H1 (cell line): ENCODE results near the gene PTPN2. TPM values are rescaled to one million over a fixed set of nuclear protein-coding genes. Genes with fewer than 3 reads are reported as not detected.

Source experiments
- CTCF ChIA-PET: fragments of 300-600 bp; sonication (Branson Sonifier 250); formaldehyde crosslinking; loops from one replicate; lab custom pipeline; 2021; ENCODE audit not compliant: partially characterized antibody; lab: Charles Lee
- POLR2A ChIA-PET: fragments of 300-600 bp; sonication (Branson Sonifier 250); formaldehyde crosslinking; loops from one replicate; lab custom pipeline; 2021; ENCODE audit warnings: inconsistent platforms; ENCODE audit not compliant: partially characterized antibody; lab: Charles Lee
- DNase-seq, 2 experiments: peaks; one replicate each; pipeline versions ENCODE4 v3.0.0 to v3.0.0-alpha.2; 2010 to 2022; ENCODE audit warnings: low spot score in 2 of 2, low read depth in 1 of 2, mixed read lengths in 1 of 2
- FAIRE-seq: peaks from 2 replicates; lab custom pipeline; 2011; peaks lifted over from hg19 to GRCh38; lab: Jason Lieb, UNC
- H2AFZ ChIP-seq: 2 replicates; pipeline ENCODE4 v1.8.1; 2012; ENCODE audit warnings: low read length, inconsistent platforms
- H2AK5ac ChIP-seq: 2 replicates; pipeline ENCODE4 v1.6.1; 2013; ENCODE audit warnings: low read depth, low read length
- H2BK120ac ChIP-seq: replicated peaks from 2 replicates; pipeline ENCODE3; 2013; ENCODE audit warnings: low read depth, low read length, inconsistent platforms
- H2BK12ac ChIP-seq: 2 replicates; pipeline ENCODE4 v1.6.1; 2013; ENCODE audit warnings: low read depth, low read length
- H2BK15ac ChIP-seq: 2 replicates; pipeline ENCODE4 v1.6.1; 2013; ENCODE audit warnings: low read length
- H2BK20ac ChIP-seq: 2 replicates; pipeline ENCODE4 v1.6.1; 2013; ENCODE audit warnings: low read length
- H2BK5ac ChIP-seq: 2 replicates; pipeline ENCODE4 v1.6.1; 2013; ENCODE audit warnings: low read depth, low read length
- H3K14ac ChIP-seq: 2 replicates; pipeline ENCODE4 v1.6.1; 2013; ENCODE audit warnings: inconsistent platforms; ENCODE audit not compliant: insufficient read length
- H3K18ac ChIP-seq: 2 replicates; pipeline ENCODE4 v1.6.1; 2013; ENCODE audit warnings: low read length; ENCODE audit errors: extremely low read depth
- H3K23ac ChIP-seq: 2 replicates; pipeline ENCODE4 v1.6.1; 2013; ENCODE audit warnings: inconsistent platforms; ENCODE audit not compliant: insufficient read length
- H3K23me2 ChIP-seq: 2 replicates; pipeline ENCODE4 v1.6.1; 2013; ENCODE audit warnings: low read depth, low read length
- H3K27ac ChIP-seq: 2 replicates; pipeline ENCODE4 v1.6.1; 2011; ENCODE audit warnings: low read depth, low read length, inconsistent platforms
- H3K27me3 ChIP-seq, 4 experiments: replicated peaks in 1 of 4; 1 replicate in 1 of 4; 2 replicates in 3 of 4; pipeline versions ENCODE4 v1.6.1 to v1.8.1; 2011 to 2013; ENCODE audit warnings: low read length in 3 of 4, mild to moderate bottlenecking in 3 of 4, inconsistent platforms in 2 of 4, mixed read lengths in 2 of 4, moderate library complexity in 1 of 4; ENCODE audit not compliant: control insufficient read depth in 3 of 4, insufficient read depth in 3 of 4; ENCODE audit errors: extremely low read depth in 1 of 4
- H3K36me3 ChIP-seq, 4 experiments: 2 replicates each; pipeline versions ENCODE4 v1.6.1 to v1.8.1; 2011 to 2013; ENCODE audit warnings: mild to moderate bottlenecking in 4 of 4, low read length in 3 of 4, moderate library complexity in 2 of 4, control low read depth in 1 of 4, inconsistent platforms in 1 of 4; ENCODE audit not compliant: insufficient read depth in 4 of 4, control insufficient read depth in 2 of 4
- H3K4ac ChIP-seq: replicated peaks from 2 replicates; pipeline ENCODE3; 2013; ENCODE audit warnings: low read length, low read depth, mixed read lengths, inconsistent platforms; ENCODE audit not compliant: insufficient read length
- H3K4me1 ChIP-seq, 4 experiments: replicated peaks in 1 of 4; 1 replicate in 1 of 4; 2 replicates in 3 of 4; pipeline versions ENCODE4 v1.6.1 to v1.8.1; 2011 to 2013; ENCODE audit warnings: low read length in 3 of 4, inconsistent platforms in 2 of 4, mixed read lengths in 1 of 4; ENCODE audit not compliant: insufficient read depth in 4 of 4, control insufficient read depth in 3 of 4
- H3K4me2 ChIP-seq, 2 experiments: 2 replicates each; pipeline versions ENCODE4 v1.6.1 to v1.8.1; 2011 to 2013; ENCODE audit warnings: low read depth in 2 of 2, low read length in 2 of 2, control low read depth in 1 of 2, inconsistent platforms in 1 of 2, mild to moderate bottlenecking in 1 of 2; ENCODE audit not compliant: insufficient read depth in 1 of 2
- H3K4me3 ChIP-seq, 4 experiments: fragments of 200-600, 300-600 bp in 1 of 4; sonication (generic), shearing (Covaris generic), sonication (Bioruptor Twin) in 1 of 4; 2 replicates each; pipeline versions ENCODE4 v1.5.1 to v1.8.1; 2011 to 2016; ENCODE audit warnings: low read length in 4 of 4, low read depth in 3 of 4, control low read depth in 2 of 4, inconsistent platforms in 2 of 4, mild to moderate bottlenecking in 2 of 4, mixed read lengths in 1 of 4, moderate library complexity in 1 of 4; ENCODE audit not compliant: insufficient read depth in 2 of 4; ENCODE audit errors: extremely low read depth in 1 of 4
- H3K56ac ChIP-seq: replicated peaks from 2 replicates; pipeline ENCODE3; 2013; ENCODE audit warnings: low read depth, mild to moderate bottlenecking, mixed read lengths, low read length, inconsistent platforms; ENCODE audit not compliant: insufficient read length
- H3K79me1 ChIP-seq: 2 replicates; pipeline ENCODE4 v1.6.1; 2013; ENCODE audit warnings: low read depth, low read length, control low read depth
- H3K79me2 ChIP-seq, 2 experiments: 2 replicates each; pipeline versions ENCODE4 v1.6.1 to v1.8.1; 2012 to 2013; ENCODE audit warnings: low read length in 2 of 2, mild to moderate bottlenecking in 2 of 2, inconsistent platforms in 1 of 2; ENCODE audit not compliant: insufficient read depth in 2 of 2, control insufficient read depth in 1 of 2
- H3K9ac ChIP-seq, 4 experiments: replicated peaks in 1 of 4; 1 replicate in 1 of 4; 2 replicates in 3 of 4; pipeline versions ENCODE4 v1.6.1 to v1.8.1; 2011 to 2013; ENCODE audit warnings: low read depth in 3 of 4, low read length in 3 of 4, control low read depth in 2 of 4, mild to moderate bottlenecking in 2 of 4, moderate library complexity in 2 of 4, inconsistent platforms in 1 of 4; ENCODE audit errors: extremely low read depth in 1 of 4
- H3K9me3 ChIP-seq, 2 experiments: 2 replicates each; pipeline versions ENCODE4 v1.6.1 to v1.8.1; 2012 to 2013; ENCODE audit warnings: mild to moderate bottlenecking in 2 of 2, moderate library complexity in 2 of 2, control low read depth in 1 of 2, inconsistent platforms in 1 of 2, low read depth in 1 of 2, low read length in 1 of 2, mixed read lengths in 1 of 2; ENCODE audit not compliant: insufficient read depth in 2 of 2
- H4K20me1 ChIP-seq, 2 experiments: replicated peaks in 1 of 2; 2 replicates each; pipeline versions ENCODE3 to v1.8.1; 2011 to 2013; ENCODE audit warnings: inconsistent platforms in 2 of 2, low read length in 2 of 2, mild to moderate bottlenecking in 1 of 2; ENCODE audit not compliant: insufficient read depth in 2 of 2, control insufficient read depth in 1 of 2
- H4K5ac ChIP-seq: 2 replicates; pipeline ENCODE4 v1.6.1; 2013; ENCODE audit warnings: low read length, low read depth, mixed read lengths, inconsistent platforms; ENCODE audit not compliant: insufficient read length
- H4K8ac ChIP-seq: 2 replicates; pipeline ENCODE4 v1.8.0; 2013; ENCODE audit warnings: mild to moderate bottlenecking, moderate library complexity, low read length, inconsistent platforms; ENCODE audit not compliant: insufficient read depth; ENCODE audit errors: extremely low read depth
- H4K91ac ChIP-seq: replicated peaks from 2 replicates; pipeline ENCODE3; 2013; ENCODE audit warnings: low read length, mixed read lengths, inconsistent platforms; ENCODE audit not compliant: insufficient read length
- BCL11A ChIP-seq, 2 experiments: IDR thresholded peaks; one replicate each; pipeline ENCODE4 v1.6.1; 2011; ENCODE audit warnings: low read depth in 2 of 2, low read length in 2 of 2, mild to moderate bottlenecking in 2 of 2
- FOSL1 ChIP-seq: IDR thresholded peaks from 2 replicates; pipeline ENCODE4 v1.6.1; 2011; ENCODE audit warnings: mild to moderate bottlenecking, low read depth, low read length, moderate library complexity; ENCODE audit not compliant: insufficient read depth
- GABPA ChIP-seq: IDR thresholded peaks from 2 replicates; pipeline ENCODE4 v1.6.1; 2011; ENCODE audit warnings: mild to moderate bottlenecking, low read length, moderate library complexity, borderline replicate concordance; ENCODE audit not compliant: insufficient read depth
- HDAC2 ChIP-seq, 2 experiments: fragments of 300-600 bp in 1 of 2; sonication (generic) in 1 of 2; IDR thresholded peaks; 2 replicates each; pipeline ENCODE4 v1.6.1; 2011 to 2012; ENCODE audit warnings: low read depth in 2 of 2, low read length in 2 of 2, mild to moderate bottlenecking in 2 of 2, moderate library complexity in 2 of 2, borderline replicate concordance in 1 of 2, inconsistent platforms in 1 of 2
- JUN ChIP-seq: IDR thresholded peaks from 2 replicates; pipeline ENCODE4 v1.6.1; 2011; ENCODE audit warnings: low read depth, mild to moderate bottlenecking, improper control_type of control experiment, low read length
- NANOG ChIP-seq: IDR thresholded peaks from 2 replicates; pipeline ENCODE4 v1.6.1; 2011; ENCODE audit warnings: low read length, low read depth, mild to moderate bottlenecking, inconsistent platforms; ENCODE audit not compliant: insufficient read depth, poor library complexity, severe bottlenecking
- RAD21 ChIP-seq, 2 experiments: IDR thresholded peaks in 1 of 2; conservative IDR thresholded peaks in 1 of 2; 2 replicates each; pipeline ENCODE4 v1.6.1; 2011; ENCODE audit warnings: low read depth in 2 of 2, low read length in 2 of 2, improper control_type of control experiment in 1 of 2, inconsistent platforms in 1 of 2, mild to moderate bottlenecking in 1 of 2, moderate library complexity in 1 of 2
- RBBP5 ChIP-seq: IDR thresholded peaks from 2 replicates; pipeline ENCODE4 v1.7.1; 2012; ENCODE audit warnings: low read depth, mild to moderate bottlenecking, inconsistent platforms, low read length, moderate library complexity, borderline replicate concordance
- SIX5 ChIP-seq: IDR thresholded peaks from 2 replicates; pipeline ENCODE4 v1.6.1; 2011; ENCODE audit warnings: mild to moderate bottlenecking, low read depth, low read length
- SP4 ChIP-seq: IDR thresholded peaks from 2 replicates; pipeline ENCODE4 v1.6.1; 2012; ENCODE audit warnings: low read length, inconsistent platforms
- SRF ChIP-seq: IDR thresholded peaks from 2 replicates; pipeline ENCODE4 v1.6.1; 2011; ENCODE audit warnings: mild to moderate bottlenecking, low read depth, low read length, moderate library complexity
- WGBS, 2 experiments: shearing (Covaris generic) in 1 of 2; methylation state at CpG; one replicate each; pipeline versions ENCODE4 v1.1.6 to v1.1.7; 2013 to 2015; ENCODE audit warnings: low lambda C conversion rate in 2 of 2, mixed read lengths in 2 of 2, inconsistent platforms in 1 of 2, low coverage in 1 of 2, missing lambda C conversion rate in 1 of 2; ENCODE audit not compliant: insufficient replicate concordance in 2 of 2, insufficient coverage in 1 of 2, insufficient read length in 1 of 2; ENCODE audit errors: extremely low coverage in 1 of 2, missing lambda C conversion rate in 1 of 2; 5-methylcytosine and 5-hydroxymethylcytosine counted together
- polyA plus RNA-seq, 7 experiments: library from polyadenylated mRNA; depleted of rRNA in 3 of 7; stranded (reverse) in 5 of 7; unstranded in 2 of 7; fragments of >200 nt in 5 of 7; fragments of 200-250 nt in 2 of 7; gene quantifications; 1 replicate in 5 of 7; 2 replicates in 1 of 7; 4 replicates in 1 of 7; pipeline versions ENCODE4 v1.2.1 to v1.2.3, GENCODE V29; 2011 to 2013; ENCODE audit warnings: missing spikeins in 2 of 7, mixed read lengths in 2 of 7
- total RNA-seq: library from RNA; stranded (reverse); fragmentation: NEBNext Ultra II Directional; extraction: Animal tissue kit (Norgen Biotek cat#: 25700); gene quantifications from 2 replicates; pipeline ENCODE4 v1.2.1, GENCODE V29; 2021

PTPN2 gene
- total and polyA plus RNA-seq, 2 of the 8 experiments (the other 6 are each of a cell fraction or from before 2014, with no cell fraction given), result 16.4 to 54.0 TPM

- Histone ChIP-seq H3K14ac (no peak overlapping the region), H3K9ac (no peak overlapping the region), H3K36me3 (peaks cover 0 to 23% (median 6%) of the 10 kb centered on the region in 4 experiments; a peak in 6 of 8 replicates), H3K4ac (no peak overlapping the region), H3K9me3 (no peaks in the 10 kb centered on the region), H4K91ac (no peak overlapping the region), H3K56ac (no peak overlapping the region), H3K4me1 (peaks cover 5 to 8% (median 7%) of the 10 kb centered on the region in 4 experiments; a peak in 5 of 7 replicates), H3K79me1 (no peaks in the 10 kb centered on the region; the same call in 1 of the 2 replicates), H3K23me2 (no peaks in the 10 kb centered on the region), H3K23ac (no peak overlapping the region), H3K27ac (no peak overlapping the region), H3K79me2 (no peaks in the 10 kb centered on the region), H3K4me3 (no peak overlapping the region), H4K8ac (no peak overlapping the region), H4K5ac (no peak overlapping the region), H2BK12ac (no peak overlapping the region), H2AFZ (no peak overlapping the region), H3K4me2 (no peak overlapping the region), H2BK20ac (no peak overlapping the region), H2BK120ac (no peak overlapping the region), H3K18ac (no peak overlapping the region), H2AK5ac (no peak overlapping the region), H2BK5ac (no peak overlapping the region), H4K20me1 (no peaks in the 10 kb centered on the region), H2BK15ac (no peak overlapping the region), H3K27me3 (no peaks in the 10 kb centered on the region)
- CTCF ChIA-PET, result interaction anchor here (0.6 to 2.7 kb wide), 3 partner anchors 11 to 78 kb away, joined by 3 to 10 read pairs (median 3); no protein-coding TSS in a partner anchor
- DNase-seq (no peak), FAIRE-seq (no peak)
- POLR2A ChIA-PET, result interaction anchor here (1.8 kb wide), 2 partner anchors 12 to 18 kb away, joined by 3 to 4 read pairs; no protein-coding TSS in a partner anchor
- TF ChIP-seq SIX5 (no peak), RAD21 (IDR thresholded peaks at IDR 0.05 in 1 of 2, conservative IDR thresholded peaks at IDR 0.05 in 1 of 2; ENCODE audit: low read depth in 2 of 2, low read length in 2 of 2) (no peak), HDAC2 (IDR thresholded peaks at IDR 0.05; ENCODE audit: borderline replicate concordance in 1 of 2, low read depth in 2 of 2, low read length in 2 of 2) (no peak), FOSL1 (no peak), RBBP5 (no peak), SRF (no peak), BCL11A (IDR thresholded peaks at IDR 0.05; ENCODE audit: low read depth in 2 of 2, low read length in 2 of 2) (no peak), SP4 (no peak), JUN (no peak), GABPA (no peak), NANOG (no peak)
- WGBS, 2 experiments, result 93% methylated on average over 2 of the region's 2 CpGs; no CpG with 5 or more reads in 1 of the 2 experiments
These were observed 67.6 kb downstream of the PTPN2 start for GRCh38 chr18:12816451-12816850.
